Stimulated activated CD4-positive, alpha-beta T cell treated with anti-CD3 and anti-CD28 coated beads, TNF-alpha, amount 100 ng/mL, for 4 hours (primary cell): ENCODE data around the gene GFOD2.

ENCODE experiments used
- DNase-seq, 3 experiments: peaks; one replicate each; pipeline ENCODE4 v3.0.0-alpha.2; 2020; ENCODE audit warnings: low read depth in 3 of 3

The GFOD2 gene

GRCh38 chr16:67659675-67660563, 59.2 kb downstream of the GFOD2 start, which contains the start of gene ACD:
TSS of gene ACD (minus strand) at chr16:67660260. CDS start at chr16:67660220, 40 bp downstream.
- DNase-seq = peak; percentile 88 to 94 (median 89)

- no peak for DNase-seq
Observed at GRCh38 chr16:67658849-67659674, 60.1 kb downstream of the GFOD2 start.

GRCh38 chr16:67657751-67658518, 61.2 kb downstream of the GFOD2 start:
- no peak for DNase-seq

GRCh38 chr16:67657017-67657608, 62.0 kb downstream of the GFOD2 start:
- DNase-seq = no peak

GRCh38 chr16:67656344-67657016, 62.6 kb downstream of the GFOD2 start:
- no peak for DNase-seq

- no peak for DNase-seq
Observed at GRCh38 chr16:67655363-67655762, 63.8 kb downstream of the GFOD2 start.

- no peak for DNase-seq
Observed at GRCh38 chr16:67654403-67654911, 64.7 kb downstream of the GFOD2 start.

GRCh38 chr16:67653789-67654402, 65.2 kb downstream of the GFOD2 start:
- no peak for DNase-seq

- DNase-seq = no peak
Observed at GRCh38 chr16:67653128-67653788, 65.9 kb downstream of the GFOD2 start.

- no peak for DNase-seq
Observed at GRCh38 chr16:67652578-67653127, 66.5 kb downstream of the GFOD2 start.

- no peak for DNase-seq
Observed at GRCh38 chr16:67651847-67652246, 67.3 kb downstream of the GFOD2 start.

GRCh38 chr16:67651039-67651438, 68.1 kb downstream of the GFOD2 start:
- no peak for DNase-seq

GRCh38 chr16:67650023-67650422, 69.1 kb downstream of the GFOD2 start:
- no peak for DNase-seq

- DNase-seq = no peak
Observed at GRCh38 chr16:67649494-67649931, 69.6 kb downstream of the GFOD2 start.

- no peak for DNase-seq
Observed at GRCh38 chr16:67648764-67649407, 70.2 kb downstream of the GFOD2 start.

- no peak for DNase-seq
Observed at GRCh38 chr16:67648088-67648763, 70.9 kb downstream of the GFOD2 start.

GRCh38 chr16:67647681-67648080, 71.4 kb downstream of the GFOD2 start:
- no peak for DNase-seq

- DNase-seq = no peak
Observed at GRCh38 chr16:67647111-67647651, 71.9 kb downstream of the GFOD2 start.
